ENCODE measurements around the gene ATG10.
"Not testable (repeated sequence)": the region's sequence is repeated elsewhere in the genome, so short reads cannot be mapped to it uniquely, and the experiment has no call there.

Gene ATG10

DNA sequence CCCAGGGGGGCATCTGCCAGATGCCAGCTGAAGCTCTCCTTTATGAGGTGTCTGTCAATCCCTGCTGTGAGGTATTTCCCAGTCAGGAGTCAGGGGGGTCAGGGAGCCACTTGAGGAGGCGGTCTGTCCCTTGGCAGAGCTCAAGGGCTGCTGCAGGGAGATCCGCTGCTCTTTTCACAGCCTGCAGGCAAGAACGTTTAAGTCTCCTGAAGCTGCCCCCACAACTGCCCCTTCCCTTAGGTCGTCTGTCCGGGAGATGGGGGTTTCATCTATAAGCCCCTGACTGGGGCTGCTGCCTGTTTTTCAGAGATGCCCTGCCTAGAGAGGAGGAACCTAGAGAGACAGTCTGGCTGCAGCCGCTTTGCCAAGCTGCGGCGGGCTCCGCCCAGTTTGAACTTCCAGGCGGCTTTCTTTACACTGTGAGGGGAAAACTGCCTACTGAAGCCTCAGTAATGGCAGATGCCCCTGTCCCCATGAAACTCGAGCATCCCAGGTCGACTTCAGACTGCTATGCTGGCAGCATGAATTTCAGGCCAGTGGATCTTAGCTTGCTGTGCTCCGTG lies 158.0 kb downstream of the ATG10 start:
- DNase-seq (ENCODE audit: low spot score), result no peak

DNA sequence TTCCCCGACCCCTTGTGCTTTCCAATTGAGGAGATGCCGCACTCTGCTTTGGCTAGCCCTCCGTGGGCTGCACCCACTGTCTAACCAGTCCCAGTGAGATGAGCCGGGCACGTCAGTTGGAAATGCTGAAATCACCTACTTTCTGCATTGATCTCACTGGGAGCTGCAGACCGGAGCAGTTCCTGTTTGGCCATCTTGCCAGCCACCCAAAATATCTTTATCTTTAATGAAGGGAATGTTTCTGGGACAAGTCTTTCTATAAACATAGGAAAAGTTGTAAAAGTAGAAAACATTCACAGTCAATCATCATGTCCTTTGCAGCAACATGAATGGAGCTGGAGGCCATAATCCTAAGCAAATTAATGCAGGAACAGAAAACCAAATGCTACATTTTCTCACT lies 158.8 kb downstream of the ATG10 start:
- DNase-seq (ENCODE audit: low spot score), result no peak

DNA sequence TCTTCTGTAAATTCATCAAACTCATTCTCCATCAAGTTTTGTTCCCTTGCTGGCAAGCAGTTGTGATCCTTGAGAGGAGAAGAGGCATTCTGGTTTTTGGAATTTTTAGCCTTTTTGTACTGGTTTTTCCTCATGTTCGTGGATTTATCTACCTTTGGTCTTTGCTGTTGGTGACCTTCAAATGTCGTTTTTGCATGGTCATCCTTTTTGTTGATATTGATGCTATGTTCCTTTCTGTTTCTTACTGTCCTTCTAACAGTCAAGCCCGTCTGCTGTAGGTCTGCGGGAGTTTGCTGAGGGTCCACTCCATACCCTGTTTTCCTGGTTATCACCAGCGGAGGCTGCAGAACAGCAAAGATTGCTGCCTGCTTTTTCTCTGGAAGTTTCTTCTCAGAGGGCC lies 165.4 kb downstream of the ATG10 start:
- no peak for DNase-seq (ENCODE audit: low spot score)

DNA sequence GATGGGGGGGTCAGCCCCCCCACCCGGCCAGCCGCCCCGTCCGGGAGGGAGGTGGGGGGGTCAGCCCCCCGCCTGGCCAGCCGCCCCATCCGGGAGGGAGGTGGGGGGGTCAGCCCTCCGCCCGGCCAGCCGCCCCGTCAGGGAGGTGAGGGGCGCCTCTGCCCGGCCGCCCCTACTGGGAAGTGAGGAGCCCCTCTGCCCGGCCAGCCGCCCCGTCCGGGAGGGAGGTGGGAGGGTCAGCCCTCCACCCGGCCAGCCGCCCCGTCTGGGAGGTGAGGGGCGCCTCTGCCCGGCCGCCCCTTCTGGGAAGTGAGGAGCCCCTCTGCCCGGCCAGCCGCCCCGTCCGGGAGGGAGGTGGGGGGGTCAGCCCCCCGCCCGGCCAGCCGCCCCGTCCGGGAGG lies 168.0 kb downstream of the ATG10 start:
- not testable (repeated sequence) for DNase-seq (ENCODE audit: low spot score)

DNA sequence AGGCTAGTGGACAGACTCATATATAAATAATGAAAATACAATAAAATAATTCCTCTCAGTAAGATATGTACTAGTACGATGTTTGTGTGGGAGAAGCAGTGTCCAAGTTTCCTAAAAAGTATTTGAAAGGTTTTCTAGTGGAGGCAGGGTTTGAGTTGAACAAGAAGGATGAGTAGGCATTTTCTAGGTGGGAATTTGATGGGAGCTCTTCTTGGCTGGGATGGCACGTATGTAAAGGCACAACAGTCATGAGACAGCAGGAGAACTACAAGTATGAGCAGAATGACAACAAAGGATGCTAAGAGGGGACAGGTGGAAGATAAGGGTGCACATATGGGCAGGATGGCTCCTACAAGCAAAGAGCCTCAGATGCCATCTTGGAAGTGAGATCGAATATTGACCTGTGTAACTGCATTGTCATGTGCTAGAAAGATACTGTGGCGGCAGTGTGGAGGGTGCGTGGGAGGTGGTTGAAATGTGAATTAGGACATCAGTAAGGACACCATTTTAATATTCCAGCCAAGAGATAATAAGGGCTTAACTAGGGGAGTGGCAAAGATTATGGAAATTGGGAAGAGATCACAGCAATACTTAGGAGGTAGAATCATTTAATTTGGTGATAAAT lies 170.5 kb downstream of the ATG10 start:
- DNase-seq (ENCODE audit: low spot score), result no peak

DNA sequence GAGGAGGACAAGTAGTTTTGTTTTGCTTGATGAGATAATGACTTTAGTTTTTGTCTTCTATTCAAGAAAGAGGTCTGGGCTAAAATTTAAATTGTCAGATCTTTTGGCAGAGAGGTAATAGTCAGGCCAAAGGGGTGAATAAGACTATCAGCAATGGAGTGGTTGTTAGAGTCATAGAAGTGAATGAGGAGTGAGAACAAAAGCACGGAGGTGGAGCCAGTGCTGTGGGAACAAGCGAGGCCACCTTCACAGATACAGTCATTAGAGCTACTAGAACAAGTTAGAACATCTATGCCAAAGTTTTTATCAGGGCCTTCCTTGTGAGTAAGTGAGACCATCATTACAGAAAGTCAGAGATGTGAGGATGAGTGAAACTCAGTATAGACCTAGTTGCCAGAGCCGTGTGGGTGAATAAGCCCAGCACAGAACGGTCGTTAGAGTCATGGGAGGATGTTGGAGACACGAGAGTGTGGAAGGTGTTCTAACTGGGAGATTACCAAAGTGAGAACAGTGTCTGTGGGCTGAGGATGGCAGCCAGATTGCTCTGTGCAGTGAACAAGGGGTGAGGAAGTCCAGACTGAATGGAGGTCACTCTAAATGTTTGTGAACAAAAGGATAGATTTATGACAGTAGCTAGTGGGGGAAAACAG lies 171.2 kb downstream of the ATG10 start:
- DNase-seq (ENCODE audit: low spot score), result no peak

DNA sequence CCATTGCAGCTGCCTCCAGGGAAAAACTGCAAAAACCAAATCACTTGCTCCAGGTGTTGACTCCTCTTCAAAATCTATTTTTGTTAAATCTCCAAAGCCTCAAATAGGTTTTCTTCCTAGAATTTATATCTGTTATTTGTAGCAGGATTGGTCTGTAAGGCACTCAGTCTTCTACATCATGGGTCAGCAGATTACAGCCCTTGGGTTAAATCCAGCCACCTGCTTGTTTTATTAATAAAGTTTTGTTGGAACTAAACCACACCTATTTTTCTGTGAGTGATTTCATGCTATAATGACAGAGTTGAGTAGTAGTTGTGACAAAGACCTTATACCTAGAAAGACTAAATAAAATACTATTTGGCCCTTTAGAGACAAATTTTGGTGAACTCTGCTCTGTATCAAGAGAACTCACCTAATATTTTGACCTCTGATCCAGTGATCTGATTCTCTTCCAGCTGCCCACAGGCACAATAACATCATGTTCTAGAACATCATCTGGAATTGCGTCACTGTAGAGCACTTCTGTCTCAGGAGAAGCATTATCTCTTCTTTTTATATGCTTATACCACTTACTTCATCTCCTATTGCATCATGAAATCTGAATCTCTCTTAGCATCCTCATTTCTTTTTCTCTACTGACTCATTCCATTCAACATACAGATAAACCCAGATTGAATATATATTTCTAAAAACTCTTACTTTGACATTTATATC lies 176.2 kb downstream of the ATG10 start:
- no peak for DNase-seq (ENCODE audit: low spot score)

DNA sequence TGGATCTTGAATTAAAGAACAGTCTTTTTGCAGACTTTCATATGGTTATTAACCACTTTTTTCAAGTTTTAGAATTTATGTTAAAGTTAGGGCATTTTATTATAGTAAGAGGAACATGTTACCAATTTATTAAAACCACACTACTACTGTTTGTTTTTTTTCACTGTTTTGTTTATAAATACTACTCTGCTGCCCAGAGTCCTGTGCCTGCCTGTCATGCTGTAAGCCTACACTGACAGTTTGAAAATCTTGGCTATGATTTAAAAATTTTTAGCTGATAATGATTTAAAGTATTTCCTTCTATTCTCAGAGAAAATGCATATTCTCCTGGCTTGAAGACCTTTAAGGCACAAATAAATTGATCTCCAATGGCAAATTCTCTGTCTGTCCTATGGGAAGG lies 177.6 kb downstream of the ATG10 start:
- DNase-seq (ENCODE audit: low spot score), result no peak

DNA sequence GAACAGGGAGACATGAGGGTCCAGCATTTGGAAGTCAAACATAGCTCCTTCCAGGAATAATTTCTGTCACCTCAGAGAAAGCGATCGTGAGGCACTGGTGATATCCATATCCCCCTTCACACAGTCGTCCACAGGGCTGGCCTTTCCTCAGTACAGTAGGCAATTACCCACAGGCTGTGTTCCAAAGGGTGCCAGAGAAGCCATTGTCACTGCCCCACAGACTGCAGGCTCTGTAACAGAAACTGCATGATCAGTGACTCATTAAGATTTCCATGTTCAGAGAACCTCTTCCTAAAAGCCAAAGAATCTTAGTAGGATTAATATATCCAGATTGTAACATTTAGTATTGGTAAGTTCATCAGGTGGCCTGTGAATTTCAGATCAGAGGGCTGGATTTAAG lies 178.7 kb downstream of the ATG10 start:
- no peak for DNase-seq (ENCODE audit: low spot score)

DNA sequence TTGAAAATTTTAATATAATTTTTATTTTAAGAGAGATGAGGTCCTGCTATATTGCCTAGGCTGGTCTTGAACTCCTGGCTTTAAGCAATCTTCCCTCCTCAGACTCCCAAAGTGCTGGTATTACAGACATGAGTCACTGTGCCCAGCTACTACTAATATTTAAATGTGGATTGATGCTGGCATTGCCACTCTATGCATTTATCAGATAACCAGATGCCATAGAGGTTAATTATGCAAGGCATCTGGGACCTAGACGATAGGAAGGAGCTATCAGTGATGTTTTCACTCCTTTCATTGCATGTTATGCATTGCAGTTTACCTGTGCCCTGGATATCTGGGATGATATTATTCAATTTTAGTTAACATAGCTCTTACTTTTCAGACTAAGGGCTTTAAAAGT lies 179.4 kb downstream of the ATG10 start:
- DNase-seq (ENCODE audit: low spot score), result no peak

DNA sequence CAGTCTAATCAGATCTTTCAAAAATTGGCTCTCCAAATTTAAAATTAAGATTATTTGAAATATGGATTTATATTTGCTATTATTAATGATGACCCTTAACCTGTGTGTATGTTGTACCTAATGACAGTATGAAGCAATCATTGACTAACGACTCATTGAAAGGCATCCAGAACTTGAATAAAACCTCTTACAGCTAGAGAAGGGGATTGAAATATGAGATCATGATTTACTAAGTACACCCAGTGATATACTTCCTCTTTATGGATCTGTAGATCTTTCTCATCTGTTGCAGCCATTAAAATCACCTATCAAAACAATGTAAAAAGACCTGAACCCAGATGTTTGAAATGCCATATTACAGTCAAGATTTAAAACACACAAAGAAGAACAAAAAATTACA lies 179.8 kb downstream of the ATG10 start:
- DNase-seq (ENCODE audit: low spot score), result no peak

DNA sequence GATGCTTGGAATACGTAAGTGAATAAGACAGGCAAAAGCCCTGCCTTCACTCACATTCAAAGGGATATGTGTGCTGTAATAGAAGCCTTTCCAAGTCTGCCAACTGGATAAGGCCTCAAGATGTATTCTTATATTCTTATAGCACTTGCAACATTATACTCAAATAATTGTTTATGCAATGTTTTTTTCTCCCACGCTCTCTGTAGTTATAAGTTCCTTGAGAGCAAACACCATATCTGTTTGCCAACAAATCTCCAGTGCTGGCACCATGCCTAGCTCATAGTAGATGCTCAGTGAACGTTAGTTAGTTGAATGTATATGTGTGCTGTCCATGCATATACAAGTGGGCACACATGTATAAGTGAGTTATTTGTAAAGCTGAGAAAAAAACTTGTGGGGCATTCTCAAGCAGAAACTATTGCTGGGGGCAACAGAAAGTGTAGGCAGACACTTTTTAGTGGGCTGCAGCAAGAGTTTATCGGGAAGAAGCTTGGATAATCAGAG lies 181.2 kb downstream of the ATG10 start:
- no peak for DNase-seq (ENCODE audit: low spot score)

DNA sequence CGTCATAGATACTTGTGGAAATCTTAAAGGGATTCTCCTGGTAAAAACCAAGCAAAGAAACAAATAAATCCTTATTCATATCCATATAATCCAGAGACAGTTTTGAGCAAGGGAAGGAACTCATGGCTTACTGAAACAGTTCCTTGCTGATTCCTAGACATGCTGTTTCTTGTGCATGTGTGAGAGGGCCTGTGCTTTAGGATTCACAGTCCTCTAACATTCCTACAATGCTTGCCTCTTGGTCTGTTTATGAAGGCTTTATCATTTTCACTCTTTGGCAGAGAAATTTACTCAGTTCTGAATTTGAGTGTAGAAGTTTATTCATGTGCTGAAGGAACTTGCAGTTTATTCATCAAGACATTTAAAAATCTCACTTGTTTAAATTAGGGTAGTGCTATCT lies 183.0 kb downstream of the ATG10 start:
- no peak for DNase-seq (ENCODE audit: low spot score)

DNA sequence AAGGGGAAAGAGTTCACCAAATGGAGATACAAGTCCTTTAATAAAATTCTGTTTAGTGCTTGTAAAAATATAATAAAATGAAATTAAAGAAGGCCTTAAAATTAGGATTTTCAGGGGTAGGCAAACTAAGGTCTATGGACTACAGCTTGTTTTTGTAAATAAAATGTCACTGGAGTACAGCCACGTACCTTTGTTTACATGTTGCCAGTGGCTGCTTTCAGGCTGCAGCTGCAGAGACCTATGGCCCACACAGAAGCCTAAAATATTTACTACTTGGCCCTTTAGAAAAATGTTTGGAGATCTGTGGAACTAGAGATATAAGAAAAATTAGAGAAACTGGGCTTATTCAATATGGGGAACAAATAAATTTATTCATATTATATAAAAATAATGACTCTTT lies 183.5 kb downstream of the ATG10 start:
- no peak for DNase-seq (ENCODE audit: low spot score)

DNA sequence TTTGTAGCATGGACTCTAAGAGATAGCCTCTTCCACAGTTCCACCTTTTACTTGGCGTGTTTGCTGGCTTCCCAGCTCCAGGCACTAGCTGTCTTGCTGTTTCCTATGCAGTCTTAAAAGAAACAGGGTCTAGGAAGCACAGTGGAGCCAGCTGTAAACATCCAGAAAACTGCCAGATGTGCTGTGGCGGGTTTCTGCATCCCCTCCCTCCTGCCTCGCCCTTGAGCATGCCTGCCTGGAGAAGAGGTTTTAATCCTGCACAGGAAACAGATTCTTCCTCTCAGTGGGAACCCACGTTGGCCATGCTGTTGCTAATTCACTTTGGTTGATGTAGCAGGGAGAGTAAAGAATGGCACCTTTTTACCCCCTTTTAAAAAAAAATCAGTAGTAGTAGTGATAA lies 185.1 kb downstream of the ATG10 start:
- no peak for DNase-seq (ENCODE audit: low spot score)

DNA sequence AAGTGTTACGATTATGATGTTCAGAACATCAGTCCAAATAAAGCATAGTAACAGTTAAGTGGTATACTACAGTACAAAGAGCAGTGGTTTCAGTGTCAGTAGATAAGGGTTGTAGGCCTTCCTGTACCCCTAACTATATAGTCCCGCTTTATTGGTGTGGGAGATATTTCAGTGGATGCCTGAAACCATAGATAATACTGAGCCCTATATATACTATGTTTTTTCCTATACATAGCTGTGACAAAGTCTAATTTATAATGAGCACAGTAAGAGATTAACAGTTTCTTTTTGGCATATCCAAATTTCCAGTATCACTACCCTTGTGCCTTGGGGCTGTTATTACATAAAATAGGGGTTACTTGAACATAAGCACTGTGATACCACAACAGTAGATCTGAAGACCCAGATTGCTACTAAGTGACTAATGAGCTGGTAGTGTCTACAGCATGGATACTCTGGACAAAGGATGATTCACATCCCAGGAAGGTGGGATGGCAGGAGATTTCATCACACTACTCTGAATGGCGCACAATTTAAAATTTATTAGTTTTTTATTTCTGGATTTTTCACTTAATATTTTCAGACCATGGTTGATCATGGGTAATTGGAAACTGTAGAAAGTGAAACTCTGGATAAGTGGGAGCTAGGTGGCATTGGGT lies 187.1 kb downstream of the ATG10 start:
- DNase-seq (ENCODE audit: low spot score), result no peak

DNA sequence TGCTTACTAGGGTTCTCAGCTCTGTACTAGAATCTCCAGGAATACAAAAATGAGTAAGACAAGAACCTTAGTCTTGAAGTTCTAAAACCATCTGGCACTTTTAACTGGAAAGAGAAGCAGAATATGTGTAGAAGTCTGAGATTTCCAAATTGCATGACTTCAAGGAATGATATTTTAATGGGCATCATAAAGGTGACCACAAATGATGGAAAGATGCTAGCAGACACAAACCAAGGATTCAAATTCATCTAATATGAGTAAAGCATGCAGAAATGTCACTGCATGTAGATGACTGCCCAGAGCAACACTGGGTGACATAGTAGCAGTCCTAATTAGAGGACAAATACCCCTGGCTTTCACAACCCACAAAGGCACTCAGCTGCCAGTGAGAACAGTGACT lies 189.1 kb downstream of the ATG10 start:
- no peak for DNase-seq (ENCODE audit: low spot score)

DNA sequence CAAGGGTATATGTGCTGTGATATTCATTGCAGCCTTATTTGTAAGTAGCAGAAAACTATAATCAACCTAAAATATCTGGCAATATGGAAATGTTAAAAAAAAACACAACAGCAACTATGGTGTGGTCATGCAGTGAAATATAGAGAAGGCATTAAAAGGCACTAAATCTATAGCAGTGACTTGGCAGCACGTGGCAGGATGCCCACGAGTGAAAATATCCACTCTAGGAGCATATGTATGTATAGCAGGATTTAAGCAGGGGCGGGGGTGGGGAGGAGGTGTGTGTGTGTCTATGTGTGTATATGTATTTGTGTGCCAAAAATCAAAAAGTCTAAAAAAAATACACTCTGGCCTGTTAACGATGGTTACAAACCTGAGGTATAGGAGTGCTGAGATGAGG lies 190.8 kb downstream of the ATG10 start:
- DNase-seq (ENCODE audit: low spot score), result no peak

DNA sequence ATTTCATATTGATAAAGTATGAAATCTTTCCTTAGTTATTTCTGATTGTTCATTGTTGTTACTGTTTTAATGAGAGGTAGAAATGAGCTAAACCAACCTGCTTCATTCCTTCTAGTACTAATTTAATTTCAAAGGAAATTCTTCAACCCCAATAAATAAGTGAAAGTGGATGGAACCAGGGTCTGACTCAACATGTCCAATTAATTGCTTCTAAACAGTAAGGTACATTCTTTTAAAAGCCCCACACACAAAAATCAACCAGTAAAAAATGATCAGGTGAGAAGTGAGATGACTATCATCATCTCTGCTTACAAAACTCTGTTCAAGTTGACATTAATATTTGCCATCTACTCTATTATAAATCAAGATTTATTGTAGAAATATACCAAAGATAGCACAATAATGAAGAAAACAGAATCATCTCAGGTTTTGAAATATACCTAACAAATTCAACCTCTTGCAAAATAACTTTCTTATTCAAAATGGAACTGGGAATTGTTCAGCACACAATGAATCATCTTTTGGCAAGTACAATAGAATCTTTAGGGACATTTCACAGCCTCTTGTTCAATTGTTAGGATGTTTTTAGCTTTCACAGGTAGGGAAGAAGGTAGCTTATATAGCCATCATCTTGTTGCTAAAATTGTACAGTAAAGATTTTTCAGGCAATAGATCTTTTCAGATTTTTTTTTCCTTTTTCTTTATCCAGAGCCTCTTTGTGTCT lies 191.8 kb downstream of the ATG10 start:
- DNase-seq (ENCODE audit: low spot score), result no peak

DNA sequence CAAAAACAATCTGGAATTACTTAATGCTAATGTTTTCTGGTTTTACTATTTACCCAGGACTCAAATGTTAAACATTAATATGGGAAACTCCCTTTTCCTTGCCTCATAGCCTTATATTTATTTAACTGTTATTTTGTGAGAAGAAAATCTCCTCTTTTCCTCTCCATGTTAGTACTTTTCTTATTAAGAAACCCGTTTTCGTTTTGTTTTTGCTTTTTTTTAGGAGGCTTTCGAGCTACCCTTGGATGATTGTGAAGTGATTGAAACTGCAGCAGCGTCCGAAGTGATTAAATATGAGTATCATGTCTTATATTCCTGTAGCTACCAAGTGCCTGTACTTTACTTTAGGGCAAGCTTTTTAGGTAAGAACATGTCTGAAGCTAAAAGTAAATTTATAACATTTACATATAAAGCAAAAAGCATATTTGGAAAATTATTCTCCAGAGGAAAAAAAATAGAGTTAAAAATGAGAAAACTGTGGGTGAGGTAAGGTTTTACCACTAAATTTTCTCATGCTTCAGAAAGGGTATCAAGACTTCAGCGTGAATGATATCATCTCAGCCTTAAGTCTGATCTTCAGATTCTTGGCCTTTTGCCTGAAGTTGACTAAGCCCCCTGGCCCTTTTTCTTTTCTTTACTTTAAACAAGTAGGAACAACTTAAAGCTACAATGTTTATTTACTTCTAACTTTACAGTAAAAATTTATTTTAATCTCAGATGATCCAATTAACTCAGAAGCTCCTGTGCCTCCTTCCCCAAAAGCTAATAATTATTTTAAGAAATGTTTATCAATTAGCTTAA lies 192.6 kb downstream of the ATG10 start:
- no peak for DNase-seq (ENCODE audit: low spot score)
